GM12801 (cell line): ENCODE results near the gene SLIT3.

Experiments
- CTCF ChIP-seq: IDR thresholded peaks from one replicate; pipeline ENCODE4 v1.5.1; 2011; ENCODE audit warnings: control low read depth; ENCODE audit not compliant: insufficient read length; ENCODE audit errors: extremely low read depth

The SLIT3 gene

GRCh38 chr5:168661593-168662485 is 639.1 kb downstream of the SLIT3 start:
- no peak for TF ChIP-seq CTCF

- TF ChIP-seq CTCF = no peak
Measured at GRCh38 chr5:168660691-168661090, 640.2 kb downstream of the SLIT3 start.

GRCh38 chr5:168659286-168659847 is 641.6 kb downstream of the SLIT3 start:
- TF ChIP-seq CTCF = no peak

GRCh38 chr5:168658394-168658793 is 642.5 kb downstream of the SLIT3 start:
- no peak for TF ChIP-seq CTCF

GRCh38 chr5:168656633-168657032 is 644.3 kb downstream of the SLIT3 start:
- TF ChIP-seq CTCF = no peak

- no peak for TF ChIP-seq CTCF
Measured at GRCh38 chr5:168655316-168655715, 645.6 kb downstream of the SLIT3 start.

- no peak for TF ChIP-seq CTCF
Measured at GRCh38 chr5:168654211-168654721, 646.7 kb downstream of the SLIT3 start.
